ENCODE data around the gene ANXA10. TPM values are rescaled to one million over a fixed set of nuclear protein-coding genes. Genes with fewer than 3 reads are reported as not detected.

ANXA10 gene
- total RNA-seq, 4 donors from 2014 or later = not detected

DNA sequence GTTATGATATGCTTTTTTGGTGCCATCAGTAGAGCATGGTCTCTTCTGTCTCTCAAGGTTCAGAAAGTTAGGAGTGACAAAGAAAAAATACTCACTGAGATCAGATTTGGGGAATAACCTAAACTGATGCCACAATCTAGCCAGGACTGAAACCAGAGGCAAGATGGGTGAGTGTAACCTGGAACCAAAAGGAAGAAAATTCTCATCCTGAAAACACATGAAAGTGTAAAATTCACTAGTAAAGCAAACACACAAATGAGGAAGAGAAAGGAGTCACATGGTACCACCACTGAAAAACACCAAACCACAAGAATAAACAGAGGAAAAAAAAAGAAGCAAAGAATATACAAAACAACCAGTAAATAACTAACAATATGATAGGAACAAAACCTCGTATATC is 96.4 kb downstream of the ANXA10 start:
- TF ChIP-seq CTCF (IDR thresholded peaks at IDR 0.05) (no peak), EP300 (IDR thresholded peaks at IDR 0.05) (no peak), POLR2AphosphoS5 (IDR thresholded peaks at IDR 0.05) (no peak), POLR2A (IDR thresholded peaks at IDR 0.05) (no peak)
- no peak overlapping the region for H3K4me3 ChIP-seq
- ATAC-seq = no peak
- H3K4me1 ChIP-seq = no peaks in the 10 kb centered on the region
- H3K27me3 ChIP-seq = no peaks in the 10 kb centered on the region
- WGBS, 2 donors (ENCODE audit: low coverage in 1 of 2) = 100% methylated on average over 1 of the region's 1 CpG
- no peaks in the 10 kb centered on the region for H3K9me3 ChIP-seq
- no peak overlapping the region for H3K27ac ChIP-seq
- no peaks in the 10 kb centered on the region for H3K36me3 ChIP-seq

GRCh38 chr4:168197926-168198325 is 105.6 kb downstream of the ANXA10 start:
- Histone ChIP-seq H3K27ac (no peak overlapping the region), H3K36me3 (peaks cover 0 to 7% of the 10 kb centered on the region in 2 donors), H3K4me1 (no peaks in the 10 kb centered on the region), H3K9me3 (peaks cover 0 to 20% (median 0%) of the 10 kb centered on the region in 3 donors), H3K4me3 (no peak overlapping the region), H3K27me3 (no peaks in the 10 kb centered on the region)
- no peak for TF ChIP-seq POLR2AphosphoS5 (IDR thresholded peaks at IDR 0.05)
- TF ChIP-seq EP300 (IDR thresholded peaks at IDR 0.05) = no peak
- no peak for TF ChIP-seq POLR2A (IDR thresholded peaks at IDR 0.05)
- TF ChIP-seq CTCF (IDR thresholded peaks at IDR 0.05) = no peak
- ATAC-seq = no peak

DNA sequence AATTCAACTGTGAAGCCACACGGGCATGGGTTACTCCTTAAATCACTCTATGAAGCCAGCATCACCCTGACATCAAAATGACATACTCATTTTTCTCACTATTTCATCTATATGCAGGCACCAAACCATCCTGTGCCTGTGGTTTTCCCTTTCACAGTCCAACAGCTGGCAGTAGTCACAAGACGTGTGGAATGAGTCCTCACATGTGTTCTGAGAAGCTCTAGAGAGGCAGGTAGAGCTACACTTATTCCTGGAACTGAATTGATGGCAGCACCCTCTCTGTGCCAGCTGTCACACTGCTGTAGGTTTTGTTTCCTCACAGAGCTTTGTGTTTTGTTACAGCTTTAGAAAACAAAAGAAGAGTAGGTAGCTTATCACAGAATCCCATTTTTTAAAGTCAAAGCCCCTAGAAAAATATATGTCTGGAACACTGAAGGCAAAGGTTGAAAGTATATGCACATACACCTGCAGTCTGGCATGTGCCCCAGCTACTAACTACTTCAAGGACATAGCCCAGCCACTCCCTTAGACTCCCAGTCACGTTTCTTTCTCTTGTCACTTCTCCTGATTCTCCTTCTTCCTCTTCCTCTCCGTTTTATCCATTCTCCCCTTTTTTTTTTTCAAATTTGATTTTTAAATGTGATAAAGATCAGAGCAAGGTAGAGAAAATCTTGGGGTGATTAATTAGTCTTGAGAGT is 107.1 kb downstream of the ANXA10 start:
- Histone ChIP-seq H3K4me3 (no peak overlapping the region), H3K9me3 (peaks cover 0 to 32% (median 0%) of the 10 kb centered on the region in 3 donors), H3K27ac (no peak overlapping the region), H3K4me1 (no peaks in the 10 kb centered on the region), H3K27me3 (no peaks in the 10 kb centered on the region), H3K36me3 (peaks cover 0 to 15% of the 10 kb centered on the region in 2 donors)
- 41 to 47% methylated on average over 2 to 4 of the region's 4 CpGs for WGBS, 2 donors (ENCODE audit: low coverage in 1 of 2)
- TF ChIP-seq CTCF (IDR thresholded peaks at IDR 0.05) = no peak
- TF ChIP-seq POLR2A (IDR thresholded peaks at IDR 0.05) = no peak
- no peak for TF ChIP-seq EP300 (IDR thresholded peaks at IDR 0.05)
- TF ChIP-seq POLR2AphosphoS5 (IDR thresholded peaks at IDR 0.05) = no peak
- no peak for ATAC-seq

DNA sequence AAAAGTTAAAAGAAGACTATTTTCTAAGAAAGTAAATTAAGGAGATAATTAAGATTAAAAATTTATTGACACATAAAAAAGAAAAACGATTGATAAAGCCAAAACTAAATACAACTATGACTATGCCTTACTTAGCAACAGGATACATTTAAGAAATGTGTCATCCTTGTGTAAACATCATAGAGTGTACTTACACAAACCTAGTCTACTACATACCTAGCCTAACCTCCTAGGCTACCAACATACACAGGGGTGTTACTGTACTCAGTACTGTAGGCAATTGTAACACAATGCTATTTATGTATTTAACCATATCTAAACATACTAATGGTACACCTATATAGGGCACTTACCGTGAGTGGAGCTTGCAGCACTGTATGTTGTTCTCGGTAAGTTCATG is 108.3 kb downstream of the ANXA10 start:
- Histone ChIP-seq H3K9me3 (peaks cover 0 to 32% (median 0%) of the 10 kb centered on the region in 3 donors), H3K27ac (no peak overlapping the region), H3K27me3 (no peaks in the 10 kb centered on the region), H3K4me3 (no peak overlapping the region), H3K4me1 (no peaks in the 10 kb centered on the region), H3K36me3 (peaks cover 0 to 15% of the 10 kb centered on the region in 2 donors)
- TF ChIP-seq POLR2A (IDR thresholded peaks at IDR 0.05) = no peak
- no peak for TF ChIP-seq EP300 (IDR thresholded peaks at IDR 0.05)
- TF ChIP-seq CTCF (IDR thresholded peaks at IDR 0.05) = no peak
- TF ChIP-seq POLR2AphosphoS5 (IDR thresholded peaks at IDR 0.05) = no peak
- 70 to 71% methylated on average over 3 of the region's 3 CpGs for WGBS, 2 donors (ENCODE audit: low coverage in 1 of 2)
- no peak for ATAC-seq

GRCh38 chr4:168203233-168203911 is 111.0 kb downstream of the ANXA10 start:
- Histone ChIP-seq H3K9me3 (peaks cover 0 to 26% (median 0%) of the 10 kb centered on the region in 3 donors), H3K4me1 (no peaks in the 10 kb centered on the region), H3K36me3 (peaks cover 0 to 13% of the 10 kb centered on the region in 2 donors), H3K27me3 (no peaks in the 10 kb centered on the region), H3K4me3 (no peak overlapping the region), H3K27ac (no peak overlapping the region)
- 93% methylated on average over 3 of the region's 4 CpGs; no CpG with 5 or more reads in 1 of the 2 donors for WGBS, 2 donors (ENCODE audit: low coverage in 1 of 2)
- TF ChIP-seq POLR2A (IDR thresholded peaks at IDR 0.05) = no peak
- TF ChIP-seq CTCF (IDR thresholded peaks at IDR 0.05) = no peak
- no peak for TF ChIP-seq POLR2AphosphoS5 (IDR thresholded peaks at IDR 0.05)
- no peak for TF ChIP-seq EP300 (IDR thresholded peaks at IDR 0.05)
- ATAC-seq = no peak
